ENCODE data around the gene ATG10.

Gene ATG10

GRCh38 chr5:81971712-81972491, at the start of gene ATG10:
Gene ATG10, plus strand, starts transcription at chr5:81972023. Its CDS starts 15,548 bp downstream, at chr5:81987571.
- Histone ChIP-seq H3K27ac (peak within 1 kb of the TSS; percentile 97 to 98), H3K4me1 (peaks cover 0 to 10% (median 5%) of the 10 kb centered on the region in 4 donors), H3K36me3 (peaks cover 0 to 5% (median 0%) of the 10 kb centered on the region in 3 donors), H3K9me3 (no peaks in the 10 kb centered on the region), H3K4me3 (peak within 1 kb of the TSS; percentile 65 to 77), H3K27me3 (no peaks in the 10 kb centered on the region)
- intact Hi-C loops (cut with DNase I; ENCODE audit: low total_unique reads) = loop anchor here (5.0 to 10.0 kb wide), 2 partner anchors 120 to 217 kb away; partner anchors contain the start of gene SSBP2
- TF ChIP-seq CTCF (IDR thresholded peaks at IDR 0.05) = no peak
- peak; percentile 87 to 95 for DNase-seq

- Histone ChIP-seq H3K36me3 (no peaks in the 10 kb centered on the region), H3K27ac (no peak overlapping the region), H3K27me3 (no peaks in the 10 kb centered on the region), H3K9me3 (no peaks in the 10 kb centered on the region), H3K4me1 (no peaks in the 10 kb centered on the region), H3K4me3 (no peak overlapping the region)
- intact Hi-C loops (cut with DNase I; ENCODE audit: low total_unique reads) = no loop called here
- no peak for TF ChIP-seq CTCF (IDR thresholded peaks at IDR 0.05)
- DNase-seq = no peak
Measured at GRCh38 chr5:81922854-81923279, 49.0 kb upstream of the ATG10 start.

- Histone ChIP-seq H3K36me3 (no peaks in the 10 kb centered on the region), H3K27me3 (no peaks in the 10 kb centered on the region), H3K4me1 (no peaks in the 10 kb centered on the region), H3K9me3 (no peaks in the 10 kb centered on the region), H3K27ac (no peak overlapping the region), H3K4me3 (no peak overlapping the region)
- DNase-seq = no peak
- no peak for TF ChIP-seq CTCF (IDR thresholded peaks at IDR 0.05)
- intact Hi-C loops (cut with DNase I; ENCODE audit: low total_unique reads) = no loop called here
Measured at GRCh38 chr5:81924442-81924841, 47.4 kb upstream of the ATG10 start.

GRCh38 chr5:81925009-81925408, 46.8 kb upstream of the ATG10 start:
- H3K4me3 ChIP-seq = no peak overlapping the region
- TF ChIP-seq CTCF (IDR thresholded peaks at IDR 0.05) = no peak
- no peaks in the 10 kb centered on the region for H3K4me1 ChIP-seq
- no peaks in the 10 kb centered on the region for H3K9me3 ChIP-seq
- H3K27ac ChIP-seq = no peak overlapping the region
- DNase-seq = no peak
- no peaks in the 10 kb centered on the region for H3K36me3 ChIP-seq
- H3K27me3 ChIP-seq = no peaks in the 10 kb centered on the region
- intact Hi-C loops (cut with DNase I; ENCODE audit: low total_unique reads) = no loop called here

GRCh38 chr5:81925981-81926380, 45.8 kb upstream of the ATG10 start:
- intact Hi-C loops (cut with DNase I; ENCODE audit: low total_unique reads) = no loop called here
- Histone ChIP-seq H3K27me3 (no peaks in the 10 kb centered on the region), H3K27ac (no peak overlapping the region), H3K9me3 (no peaks in the 10 kb centered on the region), H3K4me1 (no peaks in the 10 kb centered on the region), H3K4me3 (no peak overlapping the region), H3K36me3 (no peaks in the 10 kb centered on the region)
- DNase-seq = no peak
- no peak for TF ChIP-seq CTCF (IDR thresholded peaks at IDR 0.05)

Measured in tibial artery (tissue), 4 donors.